ENCODE results near the gene HRH1. TPM values are rescaled to one million over a fixed set of nuclear protein-coding genes. Genes with fewer than 3 reads are reported as not detected.

The HRH1 gene
- total and polyA plus RNA-seq, 12 donors = 0.24 to 6.5 (median 2.2) TPM

DNA sequence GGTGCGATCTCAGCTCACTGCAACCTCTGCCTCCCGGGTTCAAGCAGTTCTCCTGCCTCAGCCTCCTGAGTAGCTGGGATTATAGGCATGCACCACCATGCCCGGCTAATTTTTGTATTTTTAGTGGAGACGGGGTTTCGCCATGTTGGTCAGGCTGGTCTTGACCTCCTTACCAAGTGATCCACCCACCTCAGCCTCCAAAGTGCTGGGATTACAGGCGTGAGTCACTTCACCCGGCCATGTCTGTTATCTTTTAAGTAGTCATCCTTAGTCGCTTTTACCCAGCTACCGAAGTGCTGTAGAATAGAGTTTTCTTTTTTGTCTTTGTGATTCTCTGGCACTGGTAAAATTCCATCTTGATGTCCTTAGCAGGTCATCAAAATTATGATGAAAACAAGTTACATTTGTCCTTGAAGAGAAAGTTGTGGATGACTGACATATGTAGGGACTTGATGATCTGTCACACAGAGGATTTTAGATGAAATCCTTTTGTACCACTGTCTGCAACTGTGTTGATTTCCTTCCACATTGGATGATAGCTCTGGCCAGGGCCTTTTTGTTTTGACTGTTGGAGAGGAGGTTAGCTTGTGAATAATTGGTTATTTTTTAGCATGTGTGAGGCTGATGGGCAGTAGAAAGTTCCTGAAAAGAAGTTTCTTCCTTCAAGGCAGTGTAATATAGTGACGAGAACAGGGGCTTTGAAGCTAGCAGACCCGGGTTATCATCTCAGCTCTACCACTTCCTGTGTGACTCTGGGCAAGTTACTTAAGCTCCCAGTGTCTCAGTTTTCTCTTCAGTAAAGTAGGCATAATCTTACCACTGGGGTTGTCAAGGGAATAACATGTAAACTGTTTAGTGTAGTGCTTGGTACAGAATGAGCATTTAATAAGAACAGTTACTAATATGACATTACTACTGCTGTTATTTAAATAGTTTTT, 136.7 kb downstream of the HRH1 start:
- Histone ChIP-seq H3K9me3 (replicated peaks in 1 of 3) (no peaks in the 10 kb centered on the region), H3K27me3 (no peaks in the 10 kb centered on the region), H3K4me3 (no peak overlapping the region), H3K27ac (peak overlapping the region; percentile 8 to 91 (median 59)), H3K4me1 (replicated peaks in 1 of 2) (peaks cover 46 to 53% of the 10 kb centered on the region in 2 donors), H3K36me3 (replicated peaks in 1 of 2) (no peaks in the 10 kb centered on the region)
- peak in 5 of 7 donors; percentile 38 to 64 (median 46) for DNase-seq
- 57 to 74% (median 62%) methylated on average over 11 of the region's 11 CpGs for WGBS, 4 donors
- TF ChIP-seq POLR2A (IDR thresholded peaks at IDR 0.05) (no peak), CTCF (IDR thresholded peaks at IDR 0.05) (no peak)
- intact Hi-C loops (cut with DNase I) = no loop called here

- H3K4me1 ChIP-seq (replicated peaks in 1 of 2) = peaks cover 46 to 51% of the 10 kb centered on the region in 2 donors
Observed at GRCh38 chr3:11291808-11292207, 137.5 kb downstream of the HRH1 start.

GRCh38 chr3:11297126-11297525, 142.8 kb downstream of the HRH1 start:
- DNase-seq = no peak
- 88 to 97% (median 96%) methylated on average over 4 of the region's 4 CpGs for WGBS, 4 donors
- H3K27ac ChIP-seq = no peak overlapping the region
- H3K4me3 ChIP-seq = no peak overlapping the region
- no peaks in the 10 kb centered on the region for H3K9me3 ChIP-seq (replicated peaks in 1 of 3)
- H3K4me1 ChIP-seq (replicated peaks in 1 of 2) = no peaks in the 10 kb centered on the region
- no peaks in the 10 kb centered on the region for H3K27me3 ChIP-seq
- TF ChIP-seq POLR2A (IDR thresholded peaks at IDR 0.05) = no peak
- TF ChIP-seq CTCF (IDR thresholded peaks at IDR 0.05) = no peak
- H3K36me3 ChIP-seq (replicated peaks in 1 of 2) = peaks cover 0 to 10% of the 10 kb centered on the region in 2 donors
- intact Hi-C loops (cut with DNase I) = no loop called here

More at GRCh38 chr3:11291808-11292207, 137.5 kb downstream of the HRH1 start:
- WGBS, 4 donors = 86 to 93% (median 91%) methylated on average over 5 of the region's 5 CpGs
- Histone ChIP-seq H3K9me3 (replicated peaks in 1 of 3) (no peaks in the 10 kb centered on the region), H3K36me3 (replicated peaks in 1 of 2) (no peaks in the 10 kb centered on the region), H3K27me3 (no peaks in the 10 kb centered on the region), H3K27ac (peak overlapping the region in 1 of 5 donors; percentile 62), H3K4me3 (no peak overlapping the region)
- no peak for DNase-seq
- intact Hi-C loops (cut with DNase I) = no loop called here
- no peak for TF ChIP-seq POLR2A (IDR thresholded peaks at IDR 0.05)
- no peak for TF ChIP-seq CTCF (IDR thresholded peaks at IDR 0.05)

GRCh38 chr3:11300970-11301369, 146.7 kb downstream of the HRH1 start:
- Histone ChIP-seq H3K4me1 (replicated peaks in 1 of 2) (peaks cover 5 to 10% of the 10 kb centered on the region in 2 donors), H3K9me3 (replicated peaks in 1 of 3) (no peaks in the 10 kb centered on the region), H3K4me3 (no peak overlapping the region), H3K36me3 (replicated peaks in 1 of 2) (peaks cover 0 to 10% of the 10 kb centered on the region in 2 donors), H3K27me3 (no peaks in the 10 kb centered on the region), H3K27ac (no peak overlapping the region)
- DNase-seq = no peak
- TF ChIP-seq CTCF (IDR thresholded peaks at IDR 0.05) (no peak), POLR2A (IDR thresholded peaks at IDR 0.05) (no peak)
- WGBS, 4 donors = 92 to 95% (median 93%) methylated on average over 3 of the region's 3 CpGs
- intact Hi-C loops (cut with DNase I) = no loop called here

Measured in adrenal gland (tissue), 12 donors.